Stimulated activated CD4-positive, alpha-beta T cell treated with anti-CD3 and anti-CD28 coated beads, Interleukin-12 subunit alpha, Interleukin-12 subunit beta, amount 100 ng/mL, for 4 hours (primary cell): ENCODE data around the gene B4GALT6.

Experiments
- DNase-seq: peaks from one replicate; pipeline ENCODE4 v3.0.0-alpha.2; 2020

The B4GALT6 gene

GRCh38 chr18:31686986-31687928 lies 2.9 kb upstream of the B4GALT6 start:
- no peak for DNase-seq

DNA sequence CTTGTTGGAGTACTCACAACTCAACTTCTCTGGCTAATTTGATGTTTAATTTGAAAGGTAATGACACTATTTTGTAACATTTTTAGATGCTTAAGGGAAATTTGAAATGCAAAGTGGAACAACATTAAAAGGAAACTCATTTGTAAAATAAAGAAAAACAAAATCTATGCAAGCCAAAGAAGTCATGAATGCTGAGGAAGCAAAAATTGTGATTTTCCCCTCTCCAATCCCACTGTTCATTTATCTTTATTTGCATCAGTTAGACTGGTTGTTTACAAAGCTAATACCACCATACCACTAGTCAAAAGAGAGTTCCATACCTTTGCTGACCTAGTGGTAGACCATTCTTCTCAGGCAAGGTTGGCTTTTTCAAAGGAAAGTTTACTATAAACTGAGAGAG lies 2.2 kb upstream of the B4GALT6 start:
- DNase-seq = no peak

- DNase-seq = peak; percentile 58
Observed at GRCh38 chr18:31685097-31686082, 1.0 kb upstream of the B4GALT6 start.

DNA sequence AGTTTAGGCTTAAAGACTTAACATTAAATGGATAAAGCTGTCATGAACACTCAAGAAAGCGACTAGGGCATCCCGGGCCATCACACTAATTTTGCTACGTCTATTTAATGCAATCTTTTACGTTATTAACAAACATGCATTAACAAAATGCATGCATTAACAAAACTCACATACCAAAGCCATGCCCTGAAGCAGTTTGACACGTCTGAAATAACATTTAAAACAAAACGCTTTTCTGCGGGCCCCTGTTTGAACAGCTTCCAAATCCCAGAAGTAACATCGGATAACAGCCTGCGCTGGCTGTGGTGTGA lies 458 bp downstream of the B4GALT6 start:
- no peak for DNase-seq

DNA sequence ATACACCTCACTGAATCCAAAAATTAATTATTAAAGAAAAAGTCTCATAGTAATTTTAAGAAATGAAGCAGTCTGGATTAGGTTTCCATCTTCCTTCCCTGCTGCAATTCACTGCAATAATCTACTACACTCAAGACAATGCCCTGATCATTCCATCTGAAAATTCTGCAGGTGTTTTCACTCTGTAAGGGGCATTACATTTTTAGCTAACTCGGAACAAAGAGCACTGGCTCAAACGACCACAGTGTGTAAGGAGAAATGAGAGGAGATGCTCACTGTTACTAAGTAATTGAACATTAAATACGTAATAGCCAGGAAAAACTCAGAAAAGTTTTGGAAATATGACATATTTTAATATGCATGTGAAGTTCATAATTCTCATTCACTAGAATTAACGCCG lies 1.3 kb downstream of the B4GALT6 start:
- DNase-seq = no peak

GRCh38 chr18:31680831-31681568 lies 3.4 kb downstream of the B4GALT6 start:
- no peak for DNase-seq

- no peak for DNase-seq
Observed at GRCh38 chr18:31680433-31680811, 4.0 kb downstream of the B4GALT6 start.

GRCh38 chr18:31679791-31680432 lies 4.5 kb downstream of the B4GALT6 start:
- DNase-seq = no peak

DNA sequence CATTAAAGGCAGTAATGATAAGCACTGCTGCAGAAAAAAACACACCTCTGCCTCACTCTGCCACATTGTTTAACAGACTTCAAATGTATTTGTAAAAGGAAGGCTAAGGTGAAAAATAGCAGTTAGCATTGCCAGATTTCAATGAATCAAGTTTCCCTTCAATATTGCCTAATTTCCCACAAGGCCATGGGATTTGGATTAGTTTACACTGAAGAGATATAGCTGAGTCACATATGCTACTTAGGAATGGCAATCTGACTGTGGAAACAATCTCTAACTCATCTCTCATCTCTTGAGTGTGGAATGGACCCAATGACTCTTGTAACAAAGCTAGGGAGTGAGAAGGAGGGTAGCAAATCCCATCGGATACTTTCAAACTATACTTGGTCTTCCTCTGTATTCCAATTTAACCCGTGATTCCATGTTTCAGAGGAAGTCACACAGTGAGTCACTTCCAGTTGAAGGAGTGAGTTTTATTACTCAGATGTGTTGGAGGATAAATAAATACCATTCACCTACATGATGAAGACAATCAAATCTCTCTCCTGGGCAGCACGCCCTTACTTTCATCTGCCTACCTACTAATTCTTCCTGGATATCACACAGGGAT lies 5.1 kb downstream of the B4GALT6 start:
- DNase-seq = no peak

DNA sequence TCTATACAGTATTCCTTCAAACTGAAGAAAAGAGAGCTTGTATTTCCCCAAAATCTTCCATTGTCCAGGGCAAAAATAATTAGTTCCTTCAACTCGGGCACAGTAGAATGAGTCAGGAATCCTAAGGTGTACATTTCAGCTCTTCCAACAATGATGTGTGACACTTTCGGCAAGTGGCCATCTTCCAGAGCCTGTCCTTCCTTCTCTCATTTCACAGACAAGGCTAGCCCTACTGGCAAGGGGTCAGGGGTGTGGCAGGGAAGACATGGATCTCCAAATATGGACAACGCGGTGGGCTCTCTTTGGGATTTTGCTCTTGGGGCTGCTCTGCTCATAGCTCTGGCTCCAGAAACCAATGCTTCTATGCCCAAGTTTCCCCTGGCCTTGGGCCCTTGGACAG lies 6.0 kb downstream of the B4GALT6 start:
- no peak for DNase-seq

DNA sequence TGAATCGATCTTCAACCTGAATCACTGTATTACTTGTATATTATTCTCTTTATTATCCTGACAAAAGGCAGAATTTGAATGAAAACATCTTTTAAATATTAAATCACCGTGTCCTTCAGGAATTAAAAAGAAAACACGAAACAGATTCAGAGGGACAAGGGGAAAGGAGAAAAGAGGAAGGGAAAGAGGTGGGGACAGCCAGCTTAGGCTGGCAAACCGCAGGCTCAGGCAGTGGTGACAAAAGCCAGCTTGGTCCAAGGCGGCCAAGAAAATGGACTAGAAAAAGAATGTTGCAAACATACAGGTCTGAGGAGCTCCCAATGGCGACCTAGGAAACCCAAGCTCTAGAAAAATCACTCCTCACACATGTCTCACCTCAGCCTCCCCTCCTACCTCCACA lies 6.8 kb downstream of the B4GALT6 start:
- no peak for DNase-seq

DNA sequence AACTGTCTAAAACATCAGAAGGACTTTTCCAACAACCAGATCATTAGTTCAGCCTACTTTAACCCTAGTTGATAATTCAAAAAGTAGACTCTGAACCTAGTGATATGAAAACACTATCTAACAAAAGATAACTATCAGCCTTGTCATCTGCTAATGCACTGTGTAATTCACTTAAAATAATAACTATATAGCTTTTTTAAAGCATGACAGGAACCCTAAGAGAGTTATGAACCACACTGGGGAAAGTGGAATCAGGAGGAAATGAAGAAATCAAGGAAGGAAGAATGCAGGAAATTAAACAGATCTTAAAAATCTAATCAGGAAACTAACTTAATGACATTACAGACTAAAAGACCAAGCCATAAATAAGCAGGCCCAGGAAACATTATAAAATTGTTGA lies 9.0 kb downstream of the B4GALT6 start:
- no peak for DNase-seq

DNA sequence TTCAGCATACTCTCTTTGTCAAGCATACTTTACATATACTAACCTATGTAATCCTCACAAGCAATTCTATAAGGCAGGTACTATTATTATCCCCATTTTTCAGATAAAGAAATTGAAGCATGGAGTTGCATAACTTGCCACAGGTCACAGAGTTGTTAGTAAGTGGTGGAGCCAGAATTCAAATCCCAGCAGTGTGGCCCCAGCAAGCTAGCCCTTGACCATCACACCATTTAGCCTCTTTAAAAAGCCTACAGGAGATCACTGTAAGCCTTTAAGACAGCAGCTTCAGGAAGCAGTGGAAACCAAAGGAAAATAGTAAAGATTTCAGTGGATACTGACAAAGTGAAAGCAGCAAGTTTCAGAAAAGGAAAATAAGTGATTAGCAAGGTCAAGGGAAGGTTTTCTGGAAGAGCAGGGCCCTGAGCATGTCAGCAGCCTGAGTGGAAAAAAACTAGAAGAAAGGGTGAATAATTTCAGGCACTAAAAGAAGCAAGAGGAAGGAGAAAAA lies 11.7 kb downstream of the B4GALT6 start:
- no peak for DNase-seq

- DNase-seq = no peak
Observed at GRCh38 chr18:31671951-31672350, 12.4 kb downstream of the B4GALT6 start.

DNA sequence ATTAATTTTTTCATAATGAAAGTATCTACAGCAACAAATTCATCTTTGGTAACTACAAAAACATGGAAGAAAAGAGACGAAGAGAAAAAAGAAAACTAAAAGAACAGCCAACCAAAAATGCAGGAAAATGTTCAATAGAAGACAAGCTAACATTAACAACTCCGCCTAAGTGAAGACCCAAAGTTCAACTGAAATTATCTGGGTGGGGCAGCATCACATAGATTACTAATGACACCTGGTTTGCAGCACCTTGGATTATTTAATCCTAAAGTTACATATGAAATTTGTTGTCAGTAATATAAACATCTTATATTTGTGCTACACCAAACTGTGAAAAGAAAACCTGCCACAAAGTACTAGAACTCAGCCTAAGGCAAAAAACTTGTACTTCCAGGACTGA lies 14.8 kb downstream of the B4GALT6 start:
- DNase-seq = no peak

DNA sequence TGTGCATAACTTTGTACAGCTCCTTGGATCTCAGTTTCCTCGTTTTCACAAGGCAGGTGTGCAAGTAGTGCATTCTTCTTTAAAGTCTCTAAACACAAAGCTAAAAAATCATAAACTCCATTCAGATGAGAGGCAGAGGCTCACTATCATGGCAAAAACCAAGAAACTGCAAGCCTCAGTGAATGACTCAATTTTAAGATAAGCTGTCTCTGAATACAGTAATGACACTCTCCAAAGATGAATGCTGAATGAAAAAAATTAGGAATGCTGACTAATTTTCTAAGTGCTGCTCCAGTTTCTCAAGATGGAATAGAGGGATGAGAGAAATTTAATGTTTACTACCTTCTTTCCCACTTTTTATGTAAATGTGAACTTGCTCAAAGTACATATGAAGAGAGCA lies 17.2 kb downstream of the B4GALT6 start:
- DNase-seq = no peak

GRCh38 chr18:31666055-31666454 lies 18.3 kb downstream of the B4GALT6 start:
- DNase-seq = no peak

DNA sequence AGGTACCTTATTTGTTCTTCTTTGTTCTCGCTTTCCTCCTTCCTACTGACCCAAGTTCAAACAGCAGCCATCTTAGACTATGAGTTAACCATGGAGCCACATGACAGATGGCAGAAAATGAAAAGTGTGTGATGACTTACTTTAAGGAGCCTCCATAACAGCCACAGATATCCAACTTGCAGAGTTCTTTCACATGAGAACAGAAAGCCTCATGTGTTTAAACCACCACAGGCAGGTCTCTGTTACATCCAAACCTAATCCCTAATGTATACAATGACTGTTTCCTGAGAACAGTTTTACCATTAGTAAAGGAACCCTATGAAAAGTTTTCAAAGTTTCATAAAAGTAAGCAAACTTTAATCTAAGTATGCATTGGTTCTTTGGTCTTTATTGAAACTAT lies 20.3 kb downstream of the B4GALT6 start:
- DNase-seq = no peak

- DNase-seq = no peak
Observed at GRCh38 chr18:31661965-31662364, 22.4 kb downstream of the B4GALT6 start.

GRCh38 chr18:31660763-31661162 lies 23.6 kb downstream of the B4GALT6 start:
- DNase-seq = no peak

GRCh38 chr18:31659576-31660177 lies 24.7 kb downstream of the B4GALT6 start:
- DNase-seq = no peak
